ENCODE data around the gene BAIAP2L1.

BAIAP2L1 gene

DNA sequence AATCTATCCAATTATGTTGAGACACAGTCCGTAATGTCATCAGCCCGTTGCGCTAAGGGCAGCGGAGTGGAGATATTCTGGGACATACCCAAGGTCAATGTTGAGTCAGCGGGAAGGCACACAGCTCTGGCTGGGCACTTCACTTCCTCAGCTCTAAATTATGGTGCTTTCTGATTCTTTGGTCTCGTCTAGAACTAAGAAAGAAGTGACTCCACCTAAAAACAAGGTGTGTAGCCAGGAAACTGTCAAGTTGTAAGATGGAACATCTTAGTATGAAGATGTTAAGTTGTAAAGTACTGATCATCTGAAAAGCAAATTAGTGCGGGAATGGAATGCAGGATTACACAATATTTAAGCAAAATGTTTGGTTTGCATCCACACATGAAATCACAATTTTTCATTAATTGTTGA lies 43.1 kb downstream of the BAIAP2L1 start:
- DNase-seq = no peak

DNA sequence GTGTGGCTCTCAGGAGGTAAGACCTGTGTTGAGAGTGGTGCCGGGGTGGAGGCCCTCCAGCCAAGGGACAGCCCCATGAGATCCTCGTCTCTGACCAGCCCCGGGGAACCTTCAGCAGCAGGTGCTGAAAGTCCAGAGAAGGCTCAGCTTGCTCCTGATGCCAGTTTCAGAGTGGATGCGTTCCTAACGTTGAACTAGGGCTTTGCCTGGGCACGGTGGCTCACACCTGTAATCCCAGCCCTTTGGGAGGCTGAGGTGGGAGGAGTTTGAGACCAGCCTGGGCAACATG lies 45.7 kb downstream of the BAIAP2L1 start:
- DNase-seq = no peak

DNA sequence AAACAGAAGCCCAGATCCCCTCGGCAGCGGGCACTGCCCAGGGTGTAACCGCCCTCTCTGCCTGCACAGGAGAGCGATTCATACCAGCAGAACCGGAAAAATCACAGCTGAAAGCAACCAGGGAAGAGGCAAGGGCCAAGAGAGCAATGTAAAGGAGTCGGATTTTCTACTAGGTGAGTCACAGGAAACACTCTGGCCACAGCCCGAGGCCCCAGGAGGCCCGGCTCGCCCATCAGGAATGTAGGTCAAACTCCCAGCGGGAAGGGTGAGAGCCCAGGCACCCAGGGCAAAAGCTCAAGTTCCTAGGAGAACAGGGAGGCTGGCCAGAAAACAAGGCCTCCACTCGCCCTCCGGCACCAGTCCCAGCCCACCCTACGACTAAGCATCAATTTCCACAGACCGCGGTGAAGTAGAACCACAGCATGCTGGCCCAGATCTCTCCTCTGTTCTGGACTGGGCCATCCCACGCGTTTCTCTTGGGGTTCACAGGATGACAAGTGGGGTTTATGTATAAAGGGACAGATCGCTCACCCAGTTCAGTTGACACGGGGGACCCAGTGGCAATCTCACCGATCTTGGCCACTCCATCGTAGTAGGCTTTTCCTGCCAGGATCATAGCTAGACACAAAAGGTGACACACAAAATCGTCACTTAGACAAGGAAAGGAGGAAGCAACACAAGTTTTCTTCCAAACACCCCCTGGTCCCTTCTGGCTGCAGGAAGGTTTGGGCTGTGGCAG lies 46.2 kb downstream of the BAIAP2L1 start:
- no peak for DNase-seq

DNA sequence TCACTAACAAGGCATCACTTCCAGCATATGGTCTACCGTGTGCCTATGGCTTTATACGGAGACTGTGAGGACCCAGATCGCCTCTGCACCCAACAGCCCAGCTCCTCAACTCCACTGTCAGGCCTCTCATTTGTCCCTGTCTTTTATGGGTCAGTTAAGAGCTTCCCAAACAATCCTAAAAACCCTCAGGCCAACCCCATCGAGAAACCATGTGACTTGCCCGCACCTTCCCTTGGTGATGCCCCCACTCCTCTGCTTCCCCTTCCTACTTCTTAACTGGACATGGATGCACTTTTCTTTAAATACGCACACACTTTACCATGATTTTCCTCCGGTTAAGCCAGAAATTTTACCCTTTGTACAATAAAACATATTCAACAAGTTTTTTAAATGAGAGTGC lies 46.8 kb downstream of the BAIAP2L1 start:
- no peak for DNase-seq

DNA sequence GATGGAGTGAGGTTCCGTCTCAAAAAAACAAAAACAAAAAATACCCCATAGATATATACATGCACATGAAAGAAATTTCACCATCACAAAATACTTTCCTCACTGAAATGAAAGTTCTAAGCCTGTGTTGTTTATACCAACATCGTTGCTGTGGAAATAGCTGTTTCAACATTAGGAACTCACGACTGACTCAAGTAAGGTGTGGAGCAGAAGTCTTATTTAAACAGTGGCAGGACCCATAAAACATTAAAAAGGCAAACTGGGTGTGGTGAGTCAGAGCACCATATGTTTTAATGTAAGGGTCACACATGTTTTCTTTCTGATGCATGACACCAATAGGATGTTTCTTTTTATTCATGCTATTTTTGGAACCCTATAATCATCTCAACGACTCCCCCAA lies 48.3 kb downstream of the BAIAP2L1 start:
- no peak for DNase-seq

DNA sequence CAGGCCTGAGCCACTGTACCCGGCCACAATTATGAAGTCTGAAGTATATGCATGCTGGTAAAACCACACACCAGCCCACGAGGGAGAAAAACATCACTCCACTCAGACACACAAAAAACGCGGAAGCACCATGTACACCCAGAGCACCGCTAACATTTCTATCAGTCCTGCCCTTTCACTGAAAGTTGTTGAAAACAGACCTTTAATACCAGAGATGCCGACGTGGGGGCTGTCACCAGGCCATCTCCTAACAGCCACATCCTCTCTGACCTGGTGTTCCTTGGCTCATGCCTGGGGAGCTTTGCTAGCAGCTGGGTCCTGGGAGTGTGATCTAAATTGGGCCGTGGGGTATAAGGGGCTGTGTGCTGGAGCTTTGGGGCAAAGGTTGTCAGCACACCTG lies 49.8 kb downstream of the BAIAP2L1 start:
- no peak for DNase-seq

DNA sequence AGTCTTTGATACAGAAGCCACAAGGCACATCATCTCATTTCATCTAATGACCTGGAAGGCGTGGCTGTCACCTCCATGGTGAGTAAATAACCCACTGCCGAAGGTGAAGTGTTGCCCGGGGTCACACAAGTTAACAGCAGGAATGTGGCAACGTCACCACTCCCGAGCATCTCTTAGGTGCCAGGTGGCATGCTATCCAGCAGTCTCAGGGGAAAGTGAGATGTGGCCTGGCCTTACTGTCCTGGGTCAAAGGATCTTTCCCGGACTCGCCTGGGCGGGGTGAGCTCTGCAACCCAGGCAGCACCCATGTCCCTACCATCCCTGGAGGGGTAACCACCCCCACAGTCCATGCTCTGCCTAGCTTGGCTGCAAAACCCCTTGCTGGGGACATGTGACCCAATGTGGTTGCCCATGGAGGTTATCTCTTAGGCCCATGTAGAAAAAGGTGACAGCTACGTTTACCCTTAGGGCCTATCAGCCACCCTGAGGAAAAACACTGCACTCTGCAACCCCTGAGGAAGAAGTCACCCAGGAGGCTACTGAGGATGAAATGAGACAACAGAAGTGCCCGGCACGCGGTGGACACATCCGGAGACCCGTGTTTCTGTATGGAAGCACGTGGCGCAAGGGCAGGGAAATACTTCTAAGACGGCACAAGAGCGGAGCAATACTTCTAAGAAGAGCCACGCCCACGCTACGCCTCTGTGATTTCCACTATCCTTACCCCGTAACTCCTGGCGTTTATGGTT lies 52.0 kb downstream of the BAIAP2L1 start:
- DNase-seq = no peak

DNA sequence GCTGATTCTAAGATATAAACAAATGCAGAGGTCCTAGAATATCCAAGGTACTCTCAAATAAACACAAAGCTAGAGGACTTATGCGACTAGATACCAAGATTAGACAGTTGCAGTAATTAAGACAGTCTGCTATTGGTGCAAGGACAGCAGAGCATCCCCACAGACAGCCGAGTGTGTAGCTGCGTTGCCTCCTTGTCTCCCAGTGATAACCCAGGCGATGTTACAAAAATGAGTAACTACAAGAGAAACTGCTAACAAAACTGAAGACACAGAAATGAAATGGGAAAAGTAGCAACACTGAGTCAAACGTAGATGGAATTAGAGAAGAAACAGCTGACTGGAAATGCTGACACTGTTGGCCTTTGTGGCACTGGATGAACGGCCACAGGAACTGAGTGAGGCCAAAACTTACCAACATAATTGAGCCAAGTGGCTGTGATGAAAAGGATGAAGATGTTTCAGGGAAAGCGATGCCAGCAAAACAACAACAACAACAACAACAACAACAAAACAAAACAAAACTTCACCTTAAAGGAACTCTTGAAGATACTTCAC lies 54.3 kb downstream of the BAIAP2L1 start:
- DNase-seq = no peak

DNA sequence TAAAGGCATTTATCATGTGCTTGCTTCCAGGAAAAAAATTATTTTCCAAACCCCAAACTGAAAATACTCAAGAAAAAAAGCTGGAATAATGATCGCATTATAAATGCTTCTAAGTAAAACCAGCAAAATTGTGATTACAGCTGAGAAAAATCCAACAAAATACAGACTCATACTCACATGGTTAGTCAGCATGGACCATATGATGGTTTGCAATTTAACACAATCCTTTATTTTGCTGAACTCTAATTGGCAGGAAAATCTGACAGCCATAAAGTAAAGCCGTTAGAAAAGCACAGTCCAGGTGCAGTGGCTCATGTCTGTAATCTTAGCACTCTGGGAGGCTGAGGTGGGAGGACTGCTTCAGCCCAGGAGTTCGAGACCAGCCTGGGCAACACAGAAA lies 59.8 kb downstream of the BAIAP2L1 start:
- no peak for DNase-seq

DNA sequence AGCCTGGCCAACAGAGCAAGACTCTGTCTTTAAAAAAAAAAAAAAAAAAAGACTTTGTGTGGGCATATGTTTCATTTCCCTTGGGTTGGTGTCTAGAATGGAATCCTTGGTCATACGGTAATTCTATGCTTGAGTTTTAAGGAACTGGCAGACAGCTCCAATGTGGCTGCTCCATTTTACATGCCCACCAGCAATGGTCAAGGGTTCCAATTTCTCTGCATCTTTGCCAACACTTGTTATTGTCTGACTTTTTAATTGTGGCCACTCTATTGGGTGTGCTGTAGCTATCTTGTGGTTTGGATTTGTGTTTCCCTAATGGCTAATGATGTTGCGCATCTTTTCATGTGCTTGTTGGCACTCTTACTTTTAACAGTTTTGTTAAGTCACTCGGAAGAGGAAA lies 61.8 kb downstream of the BAIAP2L1 start:
- no peak for DNase-seq

DNA sequence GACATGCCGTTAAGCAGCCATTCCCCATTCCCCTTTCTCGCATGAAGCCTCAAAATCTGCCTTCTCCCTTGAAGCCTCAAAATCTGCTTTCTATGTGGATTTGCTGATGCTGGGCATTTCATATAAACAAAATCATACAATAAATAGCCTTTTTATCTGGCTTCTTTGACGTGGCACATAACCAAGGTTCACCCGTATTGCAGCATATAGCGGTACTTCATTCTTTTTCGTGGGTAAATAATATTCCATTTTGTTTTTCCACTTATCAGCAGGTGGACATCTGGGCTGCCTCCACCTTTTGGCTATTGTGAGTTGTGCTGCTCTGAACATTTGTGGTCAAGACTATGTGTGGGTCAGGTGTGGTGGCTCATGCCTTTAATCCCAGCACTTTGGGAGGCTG lies 62.4 kb downstream of the BAIAP2L1 start:
- DNase-seq = no peak

DNA sequence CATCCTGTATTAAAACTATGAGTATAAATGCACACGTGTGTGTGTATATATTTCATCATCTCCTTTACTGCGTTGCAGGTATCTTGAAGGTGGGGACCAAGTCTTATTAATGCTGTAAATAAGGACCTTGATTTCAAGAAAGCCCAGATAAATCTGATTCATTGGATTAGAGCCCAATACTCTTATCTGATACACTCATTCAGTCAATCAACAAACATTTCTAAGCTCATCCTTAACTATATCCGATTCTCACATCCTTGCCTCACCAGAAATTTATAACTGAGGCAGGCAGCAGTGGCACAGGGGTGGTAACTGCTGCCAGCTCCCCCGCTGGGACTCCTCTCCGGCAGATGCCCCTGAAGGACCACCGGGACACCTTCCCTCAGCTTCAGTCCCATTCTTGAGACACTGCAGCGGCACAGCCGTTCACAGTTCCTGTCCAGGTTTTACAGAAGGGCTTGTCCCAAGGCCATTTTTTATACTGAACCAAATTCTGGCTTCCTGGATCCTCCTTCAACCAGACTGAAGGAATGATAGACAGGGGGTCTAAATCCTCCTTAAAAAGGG lies 65.4 kb downstream of the BAIAP2L1 start:
- no peak for DNase-seq

DNA sequence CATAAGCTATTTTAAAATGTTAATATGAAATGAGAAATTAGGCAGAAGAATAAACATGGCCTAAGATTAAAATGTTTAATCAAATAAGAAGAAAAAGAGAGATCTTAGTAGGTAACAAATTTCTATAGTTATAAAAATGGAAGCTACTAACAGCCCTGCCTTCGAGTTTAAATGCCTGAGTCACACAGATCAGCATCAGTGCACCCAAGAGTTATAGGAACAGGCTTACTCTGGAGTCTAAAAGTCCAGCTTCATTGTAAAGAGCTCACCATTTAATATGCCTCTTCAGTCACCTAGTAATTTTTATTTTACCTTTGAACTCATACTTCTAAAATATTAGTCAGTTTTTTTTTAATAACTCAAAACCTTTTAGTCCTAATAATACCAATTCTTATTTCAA lies 66.8 kb downstream of the BAIAP2L1 start:
- DNase-seq = no peak

DNA sequence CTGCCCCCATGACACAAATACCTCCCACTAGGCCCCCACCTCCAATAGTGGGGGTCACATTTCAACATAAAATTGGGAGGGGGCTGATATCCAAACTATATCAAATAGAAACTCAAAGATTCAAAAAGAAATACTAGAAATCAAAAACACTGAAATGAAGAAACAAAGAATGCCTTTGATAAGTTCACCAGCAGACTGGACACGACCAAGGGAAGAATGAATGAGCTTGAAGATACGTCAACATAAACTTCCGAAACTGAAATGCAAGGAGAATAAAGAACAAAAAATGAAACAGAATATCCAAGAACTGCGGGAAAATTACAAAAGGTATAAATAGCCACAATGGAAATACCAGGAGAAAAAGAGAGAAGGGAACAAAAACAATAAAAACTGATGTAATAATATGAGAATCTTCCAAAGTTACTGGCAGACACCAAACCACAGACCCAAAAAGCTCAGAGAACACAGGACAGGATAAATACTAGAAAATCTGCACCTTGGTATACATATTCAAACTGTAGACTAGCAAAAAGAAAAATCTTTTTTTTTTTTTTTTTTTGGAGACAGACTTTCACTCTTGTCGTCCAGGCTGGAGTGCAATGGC lies 69.9 kb downstream of the BAIAP2L1 start:
- DNase-seq = no peak

DNA sequence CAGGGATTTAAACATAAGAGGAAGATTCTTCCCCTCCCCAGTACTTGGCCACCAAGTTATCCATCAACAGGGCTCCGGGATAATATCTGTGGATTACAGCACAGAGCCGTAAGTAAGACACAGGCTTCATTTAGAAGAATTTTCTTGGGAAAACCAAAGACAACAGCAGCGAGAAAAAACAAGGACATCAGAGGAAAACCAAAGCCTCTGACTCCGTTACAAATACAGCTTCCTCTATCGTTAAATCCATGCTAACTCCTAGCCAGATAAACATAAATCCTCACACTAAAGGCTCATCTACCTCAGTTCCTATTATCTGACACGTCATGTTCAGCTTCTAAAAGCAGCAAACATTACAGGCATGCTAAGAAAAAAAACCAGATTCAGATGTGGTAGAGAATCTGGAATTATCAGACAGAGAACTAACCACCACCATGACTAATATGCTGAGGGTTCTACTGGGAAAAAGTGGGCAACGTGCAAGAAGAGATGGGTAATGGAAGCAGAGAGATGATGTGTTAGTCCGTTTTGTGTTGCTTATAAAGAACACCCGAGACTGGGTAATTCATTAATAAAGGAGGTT lies 71.0 kb downstream of the BAIAP2L1 start:
- DNase-seq = no peak

DNA sequence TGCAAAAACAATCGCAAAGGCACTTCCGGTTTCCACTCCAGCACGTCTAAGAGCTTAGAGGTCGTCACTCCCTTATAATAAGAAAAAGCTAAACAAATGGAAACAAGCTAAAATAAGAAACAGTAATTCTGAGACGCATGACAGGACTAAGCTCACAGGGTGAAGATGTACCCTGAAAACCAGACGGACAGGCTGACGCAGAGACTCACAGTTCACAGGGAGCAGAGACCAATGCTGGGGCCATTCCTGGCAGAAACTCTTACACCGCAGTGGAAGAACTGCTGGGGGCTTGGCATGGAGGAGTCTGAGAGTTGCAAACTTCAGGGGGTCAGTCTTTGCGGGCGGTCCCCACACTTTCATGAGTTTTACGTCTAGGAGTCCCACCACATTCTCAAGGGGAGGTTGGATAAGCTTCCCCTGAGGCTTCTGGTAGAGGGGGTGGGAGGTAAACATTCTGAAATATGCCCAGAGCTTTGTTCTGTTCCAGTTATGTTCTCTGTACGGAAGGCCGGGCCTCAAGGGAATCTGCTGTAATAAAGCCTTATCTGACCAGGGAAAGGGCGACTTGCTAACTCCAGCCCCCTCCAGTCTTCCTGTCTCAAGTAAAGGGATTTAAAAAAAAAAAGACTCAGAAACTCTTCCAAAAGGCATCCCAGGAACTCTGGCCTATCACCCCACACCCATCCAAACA lies 71.6 kb downstream of the BAIAP2L1 start:
- no peak for DNase-seq

DNA sequence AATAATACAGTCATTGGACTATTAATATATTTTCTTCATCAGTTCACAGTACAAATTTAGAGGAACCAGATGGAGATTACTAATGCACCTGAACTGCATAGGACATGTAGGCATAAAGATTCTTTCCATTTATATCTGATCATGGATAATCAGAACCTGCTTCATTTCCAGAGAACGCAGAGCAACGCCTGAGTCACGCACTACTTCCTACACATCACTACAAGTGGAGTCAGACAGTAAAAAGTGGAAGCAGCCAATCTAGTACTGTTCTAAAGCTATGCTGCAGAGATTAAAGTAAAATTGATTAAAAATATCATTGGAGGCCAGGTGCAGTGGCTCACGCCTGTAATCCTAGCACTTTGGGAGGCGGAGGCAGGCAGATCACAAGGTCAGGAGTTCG lies 76.1 kb downstream of the BAIAP2L1 start:
- no peak for DNase-seq

DNA sequence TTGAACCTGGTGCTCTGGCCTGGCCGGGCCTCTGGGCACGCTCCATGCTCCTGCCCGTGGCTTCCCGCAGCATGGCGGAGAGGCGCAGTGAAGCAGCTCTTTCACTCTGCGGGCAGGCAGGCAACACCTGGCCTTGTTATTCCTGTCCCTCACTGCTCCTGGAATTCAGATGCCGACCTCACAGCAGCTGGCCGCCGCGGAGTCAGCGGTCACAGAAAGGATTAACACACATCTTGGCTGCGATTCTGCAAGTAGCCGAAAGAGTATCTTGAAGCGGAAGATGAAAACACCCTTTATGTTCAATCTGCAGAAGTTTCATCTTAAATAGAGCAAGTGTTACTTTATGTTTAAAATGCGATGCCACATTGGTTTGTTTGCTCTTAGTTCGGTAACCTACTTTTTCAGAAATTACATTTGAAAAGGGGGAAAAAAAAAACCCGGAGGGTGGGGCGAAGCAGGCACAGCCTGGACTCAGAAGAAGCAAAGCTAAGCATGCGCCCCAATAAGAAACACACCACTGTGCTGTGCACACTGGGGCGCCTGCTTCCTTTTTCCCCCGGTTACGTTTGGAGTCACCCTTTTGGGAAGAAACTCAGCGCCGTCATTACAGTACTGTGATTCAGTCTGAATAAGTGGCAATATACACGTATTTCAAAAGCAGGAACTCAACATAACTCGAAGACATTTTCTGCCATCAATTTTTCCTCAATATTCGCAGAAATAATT lies 77.1 kb downstream of the BAIAP2L1 start:
- DNase-seq = no peak

DNA sequence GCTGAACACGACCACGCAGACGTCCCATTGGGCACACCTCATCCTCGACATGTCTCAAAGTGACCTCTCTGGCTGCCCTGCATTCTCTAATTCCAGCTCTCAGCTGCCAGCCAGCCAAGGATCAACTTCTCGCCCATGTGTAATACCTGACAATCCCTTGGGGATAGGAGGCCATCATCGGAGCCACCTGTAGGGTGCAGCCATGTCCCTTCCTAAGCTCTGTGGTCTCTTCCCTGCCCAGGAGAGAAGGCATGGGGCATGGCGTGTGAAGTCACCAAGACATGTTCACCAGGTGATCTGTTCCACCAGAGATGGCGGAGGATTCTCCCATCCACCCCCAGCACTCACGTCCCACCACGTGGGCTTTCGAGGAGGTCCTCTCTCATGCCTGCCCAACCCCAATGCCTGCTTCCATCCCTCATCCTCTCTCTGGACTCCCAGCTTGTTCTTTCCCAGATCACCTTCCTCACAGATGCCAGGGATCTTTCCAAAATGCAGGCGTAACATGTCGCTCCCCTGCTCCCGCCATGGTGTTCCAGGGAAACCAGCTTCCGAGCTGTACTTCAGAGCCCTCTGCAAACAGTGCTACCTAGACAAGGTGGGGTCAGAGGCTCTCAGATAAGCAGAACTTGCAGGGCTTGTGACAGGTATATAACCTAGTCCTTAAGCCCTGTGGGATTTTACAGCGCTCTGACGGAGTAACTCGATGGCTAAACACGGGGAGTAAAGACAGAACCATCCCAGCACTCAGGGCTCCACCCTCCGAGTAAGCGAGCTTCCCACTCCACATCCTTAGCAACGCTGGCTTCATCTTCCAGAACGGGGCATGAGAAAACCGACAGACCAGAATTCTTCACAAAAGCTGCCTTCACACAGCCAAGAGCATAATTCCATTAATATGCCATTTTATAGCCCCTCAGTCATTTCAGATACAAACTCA lies 78.3 kb downstream of the BAIAP2L1 start:
- no peak for DNase-seq

DNA sequence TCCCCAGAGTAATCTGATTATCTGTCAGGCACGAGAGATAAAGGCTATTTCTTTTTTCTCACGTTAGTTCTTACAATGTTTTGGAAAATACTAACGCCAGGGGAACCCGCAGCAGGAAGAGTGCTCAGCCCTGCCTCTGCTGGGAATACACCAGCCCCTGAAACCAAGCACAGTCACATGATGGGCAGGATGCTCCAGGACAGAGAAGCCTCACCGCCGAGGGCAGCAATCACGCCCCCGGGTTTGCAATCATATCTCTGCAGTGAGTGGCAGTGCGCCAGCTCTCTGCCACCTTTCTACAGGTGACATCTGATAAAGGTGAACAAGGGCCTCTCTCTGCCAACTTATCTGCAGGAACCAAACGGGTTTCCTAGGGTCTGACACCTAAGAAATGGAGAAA lies 79.6 kb downstream of the BAIAP2L1 start:
- no peak for DNase-seq

DNA sequence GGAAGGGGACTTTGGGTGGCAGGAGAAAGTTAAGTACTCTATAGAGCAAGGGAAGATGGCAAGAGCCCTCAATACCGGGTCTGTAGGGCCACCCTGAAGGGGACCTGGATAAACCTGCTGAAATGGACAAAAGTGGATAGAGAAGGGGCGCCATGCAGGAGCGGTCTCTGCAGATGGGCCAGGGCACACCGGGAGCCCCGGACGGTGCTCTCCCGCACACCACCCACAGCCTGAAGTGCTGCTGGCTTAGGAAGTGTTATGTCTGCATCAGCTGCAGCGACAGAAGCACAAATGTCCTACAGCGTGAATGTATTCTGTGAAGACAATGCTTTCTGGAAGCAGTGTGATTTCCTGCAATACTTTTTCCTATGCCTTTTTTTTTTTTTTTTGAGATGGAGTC lies 81.7 kb downstream of the BAIAP2L1 start:
- no peak for DNase-seq
